ENCODE results near the gene DPYSL4.
"Not testable (repeated sequence)": the region's sequence is repeated elsewhere in the genome, so short reads cannot be mapped to it uniquely, and the experiment has no call there.

DPYSL4 gene

GRCh38 chr10:132148261-132149251 is 38.2 kb upstream of the DPYSL4 start:
- DNase-seq (ENCODE audit: low read depth, low spot score): no peak
- H3K27ac ChIP-seq: no peak overlapping the region

GRCh38 chr10:132149271-132149670 is 37.5 kb upstream of the DPYSL4 start:
- no peak for DNase-seq (ENCODE audit: low read depth, low spot score)
- no peak overlapping the region for H3K27ac ChIP-seq

GRCh38 chr10:132149917-132150316 is 36.8 kb upstream of the DPYSL4 start:
- no peak for DNase-seq (ENCODE audit: low read depth, low spot score)
- no peak overlapping the region for H3K27ac ChIP-seq

DNA sequence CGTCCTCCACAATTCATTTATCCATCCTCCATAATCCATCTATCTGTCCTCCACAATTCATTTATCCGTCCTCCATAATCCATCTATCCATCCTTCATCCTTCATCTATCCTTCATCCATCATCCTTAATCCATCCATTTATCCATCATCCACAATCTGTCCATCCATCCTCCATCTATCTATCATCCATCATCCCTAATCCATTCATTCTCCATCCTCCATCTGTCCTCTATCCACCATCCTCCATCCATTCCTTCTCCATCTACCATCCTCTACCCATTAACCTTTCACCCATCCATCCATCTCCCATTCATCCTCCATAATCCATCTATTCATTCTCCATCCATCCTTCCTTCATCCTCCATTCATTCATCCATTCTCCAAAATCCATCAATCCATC is 36.0 kb upstream of the DPYSL4 start:
- no peak overlapping the region for H3K27ac ChIP-seq
- no peak for DNase-seq (ENCODE audit: low read depth, low spot score)

DNA sequence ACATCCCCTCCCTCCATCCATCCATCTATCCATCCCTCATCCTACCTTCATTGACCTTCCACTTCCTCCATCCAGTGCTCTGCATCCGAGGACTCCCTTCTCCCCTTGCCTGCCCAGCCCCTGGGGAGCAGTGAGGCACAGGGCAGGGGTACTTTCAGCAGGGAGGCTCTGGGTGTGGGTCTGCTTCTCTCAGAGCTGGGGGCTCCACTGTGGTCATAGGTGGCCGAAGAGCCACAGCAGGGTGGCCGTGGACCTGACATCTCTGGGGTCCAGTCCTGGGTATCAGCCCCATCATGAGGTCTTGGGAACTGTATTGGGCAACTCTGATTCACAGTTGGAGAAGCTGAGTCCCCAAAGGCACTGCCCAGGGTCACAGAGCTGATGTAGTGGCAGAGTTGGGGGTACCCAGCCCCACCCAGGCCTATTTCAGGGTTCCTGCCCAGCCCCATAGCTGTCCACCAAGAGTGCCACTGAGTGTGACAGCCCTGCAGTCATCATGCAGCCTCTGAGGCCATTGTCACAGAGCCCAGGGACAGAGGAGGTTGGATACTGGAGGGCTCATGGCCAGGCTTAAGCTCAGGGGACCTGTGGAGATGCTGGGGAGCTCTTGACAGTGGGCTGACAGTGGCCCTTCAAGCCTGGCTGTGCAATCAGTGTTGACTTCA is 35.3 kb upstream of the DPYSL4 start:
- DNase-seq (ENCODE audit: low read depth, low spot score): no peak
- H3K27ac ChIP-seq: no peak overlapping the region

GRCh38 chr10:132151951-132152505 is 34.7 kb upstream of the DPYSL4 start:
- DNase-seq (ENCODE audit: low read depth, low spot score): no peak
- H3K27ac ChIP-seq: no peak overlapping the region

- H3K27ac ChIP-seq: no peak overlapping the region
- no peak for DNase-seq (ENCODE audit: low read depth, low spot score)
Observed at GRCh38 chr10:132152896-132153580, 33.7 kb upstream of the DPYSL4 start.

DNA sequence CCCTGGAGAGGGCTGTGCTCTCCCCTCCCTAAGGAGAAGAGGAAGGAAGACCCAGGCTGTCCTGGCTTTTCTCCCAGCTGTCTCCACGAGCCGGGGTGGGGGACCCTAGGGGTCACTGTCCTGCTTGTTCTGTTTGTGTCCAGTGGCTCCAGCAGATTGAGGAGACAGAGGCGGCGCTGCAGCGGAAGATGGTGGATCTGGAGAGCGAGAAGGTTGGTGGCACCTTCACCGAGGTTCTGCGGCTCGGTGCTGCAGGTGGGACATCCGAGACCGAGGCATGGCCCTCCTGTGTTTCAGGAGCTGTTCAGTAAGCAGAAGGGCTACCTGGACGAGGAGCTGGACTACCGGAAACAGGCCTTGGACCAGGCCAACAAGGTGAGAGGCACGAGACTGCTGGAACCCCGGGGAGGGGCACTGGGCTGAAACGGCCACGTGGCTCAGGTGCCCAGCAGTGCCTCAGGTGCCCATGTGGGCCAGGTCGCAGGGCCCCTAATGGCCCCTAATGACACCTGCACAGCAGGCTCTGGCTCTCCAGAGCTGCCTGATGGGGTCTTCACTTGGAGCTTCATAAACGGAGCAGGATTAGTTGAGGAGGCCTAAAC is 33.0 kb upstream of the DPYSL4 start:
- DNase-seq (ENCODE audit: low read depth, low spot score): no peak
- H3K27ac ChIP-seq: no peak overlapping the region

GRCh38 chr10:132154440-132154839 is 32.3 kb upstream of the DPYSL4 start:
- no peak overlapping the region for H3K27ac ChIP-seq

DNA sequence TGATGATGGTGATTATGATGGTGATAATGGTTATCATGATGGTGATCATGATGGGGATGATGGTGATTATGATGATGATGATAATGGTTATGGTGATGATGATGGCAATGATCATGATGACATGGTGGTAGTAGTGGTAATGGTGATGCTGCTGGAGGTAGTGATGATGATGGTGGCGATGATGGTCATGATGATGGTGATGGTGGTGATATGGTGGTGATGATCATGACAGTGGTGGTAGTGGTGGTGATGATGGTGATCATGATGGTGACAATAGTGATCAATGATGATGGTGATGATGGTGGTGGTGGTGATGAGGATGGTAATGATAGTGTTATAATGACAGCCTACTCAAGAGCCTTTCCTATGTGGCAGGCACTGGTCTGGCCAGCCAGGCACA is 31.8 kb upstream of the DPYSL4 start:
- no peak overlapping the region for H3K27ac ChIP-seq
- no peak for DNase-seq (ENCODE audit: low read depth, low spot score)

More at GRCh38 chr10:132154440-132154839, 32.3 kb upstream of the DPYSL4 start:
- DNase-seq (ENCODE audit: low read depth, low spot score): no peak

GRCh38 chr10:132155723-132156381 is 30.9 kb upstream of the DPYSL4 start:
- no peak for DNase-seq (ENCODE audit: low read depth, low spot score)
- no peak overlapping the region for H3K27ac ChIP-seq

DNA sequence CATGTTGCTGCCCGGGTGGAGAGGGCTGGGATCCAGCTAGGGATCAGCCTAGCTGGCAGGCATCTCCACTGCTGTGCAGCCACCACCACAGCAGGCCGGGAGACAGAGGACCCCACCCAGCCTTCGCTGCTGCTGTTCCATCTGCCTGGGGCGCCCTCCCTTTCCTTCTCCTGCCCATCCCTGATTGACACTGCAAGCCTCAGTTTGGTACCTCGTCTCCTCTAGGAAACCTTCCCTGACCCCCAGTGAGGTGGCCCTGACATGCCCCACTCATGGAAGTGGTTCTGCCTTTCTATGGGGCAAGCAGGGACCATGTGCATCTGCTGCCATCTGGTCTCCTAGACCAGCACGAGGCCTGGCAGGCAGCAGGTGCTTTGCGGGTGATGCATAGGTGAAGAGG is 30.4 kb upstream of the DPYSL4 start:
- DNase-seq (ENCODE audit: low read depth, low spot score): no peak
- no peak overlapping the region for H3K27ac ChIP-seq

- no peak for DNase-seq (ENCODE audit: low read depth, low spot score)
- H3K27ac ChIP-seq: no peak overlapping the region
Observed at GRCh38 chr10:132157101-132157500, 29.6 kb upstream of the DPYSL4 start.

GRCh38 chr10:132158122-132158741 is 28.5 kb upstream of the DPYSL4 start:
- H3K27ac ChIP-seq: no peak overlapping the region
- no peak for DNase-seq (ENCODE audit: low read depth, low spot score)

- H3K27ac ChIP-seq: no peak overlapping the region
- no peak for DNase-seq (ENCODE audit: low read depth, low spot score)
Observed at GRCh38 chr10:132158823-132159222, 27.9 kb upstream of the DPYSL4 start.

DNA sequence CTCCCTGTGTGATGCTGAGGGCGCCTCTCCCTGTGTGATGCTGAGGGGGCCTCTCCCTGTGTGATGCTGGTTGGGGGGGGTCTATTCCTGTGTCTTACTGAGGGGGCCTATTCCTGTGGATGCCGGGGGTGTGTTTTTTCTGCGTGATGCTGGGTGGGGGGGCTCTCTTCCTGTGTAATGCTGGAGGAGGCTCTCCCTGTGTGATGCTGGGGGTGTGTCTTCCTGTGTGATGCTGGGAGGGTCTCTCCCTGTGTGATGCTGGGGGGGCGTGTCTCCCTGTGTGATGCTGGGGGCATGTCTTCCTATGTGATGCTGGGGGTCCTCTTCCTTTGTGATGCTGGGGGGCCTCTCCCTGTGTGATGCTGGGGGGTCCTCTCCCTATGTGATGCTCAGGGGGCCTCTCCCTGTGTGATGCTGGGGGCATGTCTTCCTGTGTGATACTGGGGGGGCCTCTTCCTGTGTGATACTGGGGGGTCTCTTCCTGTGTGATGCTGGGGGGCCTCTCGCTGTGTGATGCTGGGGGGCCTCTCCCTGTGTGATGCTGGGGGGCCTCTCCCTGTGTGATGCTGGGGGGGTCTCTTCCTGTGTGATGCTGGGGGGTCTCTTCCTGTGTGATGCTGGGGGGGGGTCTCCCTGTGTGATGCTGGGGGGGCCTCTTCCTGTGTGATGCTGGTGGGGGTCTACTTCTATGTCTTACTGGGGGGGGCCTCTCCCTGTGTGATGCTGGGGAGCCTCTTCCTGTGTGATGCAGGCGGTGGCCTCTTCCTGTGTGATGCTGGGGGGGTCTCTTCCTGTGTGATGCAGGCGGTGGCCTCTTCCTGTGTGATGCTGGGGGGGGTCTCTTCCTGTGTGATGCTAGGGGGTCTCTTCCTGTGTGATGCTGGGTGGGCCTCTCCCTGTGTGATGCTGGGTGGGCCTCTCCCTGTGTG is 27.2 kb upstream of the DPYSL4 start:
- DNase-seq (ENCODE audit: low read depth, low spot score); H3K27ac ChIP-seq: not testable (repeated sequence)

GRCh38 chr10:132160231-132160630 is 26.5 kb upstream of the DPYSL4 start:
- not testable (repeated sequence) for DNase-seq (ENCODE audit: low read depth, low spot score); H3K27ac ChIP-seq

All from epithelial cell of prostate (primary cell).